Neural cell (in vitro differentiated cells): ENCODE measurements around the gene ATAD2B. TPM values are rescaled to one million over a fixed set of nuclear protein-coding genes. Genes with fewer than 3 reads are reported as not detected.

Experiments used
- H2AFZ ChIP-seq: fragments of 200-600, 300-800 bp; sonication (generic), shearing (Covaris generic); 2 replicates; pipeline ENCODE4 v1.6.0; 2014; ENCODE audit warnings: low read depth, mild to moderate bottlenecking, antibody characterized with exemption, low read length, moderate library complexity
- H3F3A ChIP-seq: fragments of 200-600 bp; shearing (Covaris generic); 2 replicates; pipeline ENCODE4 v1.6.1; 2016; ENCODE audit warnings: mild to moderate bottlenecking, moderate library complexity, mixed read lengths, antibody characterized with exemption, low read length; ENCODE audit not compliant: insufficient read depth, poor library complexity, severe bottlenecking
- H3K27ac ChIP-seq: fragments of 200-600, 300-800 bp; sonication (generic), shearing (Covaris generic); 2 replicates; pipeline ENCODE4 v1.5.1; 2014; ENCODE audit warnings: mild to moderate bottlenecking, low read length, moderate library complexity
- H3K27me3 ChIP-seq: fragments of 300-800, 200-600 bp; sonication (generic), shearing (Covaris generic); 2 replicates; pipeline ENCODE4 v1.6.0; 2014; ENCODE audit warnings: mild to moderate bottlenecking, low read depth, low read length, moderate library complexity; ENCODE audit not compliant: insufficient read depth
- H3K36me3 ChIP-seq: fragments of 300-800, 200-600 bp; sonication (generic), shearing (Covaris generic); 2 replicates; pipeline ENCODE4 v1.5.1; 2014; ENCODE audit warnings: mild to moderate bottlenecking, antibody characterized with exemption, low read length, moderate library complexity; ENCODE audit not compliant: insufficient read depth
- H3K4me2 ChIP-seq: fragments of 300-800, 200-600 bp; sonication (generic), shearing (Covaris generic); 2 replicates; pipeline ENCODE4 v1.6.0; 2014; ENCODE audit warnings: mild to moderate bottlenecking, low read length
- H3K4me3 ChIP-seq: fragments of 300-800, 200-600 bp; sonication (generic), shearing (Covaris generic); 2 replicates; pipeline ENCODE4 v1.5.1; 2014; ENCODE audit warnings: mild to moderate bottlenecking, low read length, moderate library complexity
- H3K79me2 ChIP-seq: fragments of 200-600 bp; shearing (Covaris generic); replicated peaks from 2 replicates; pipeline ENCODE4 v1.6.0; 2014; ENCODE audit warnings: mild to moderate bottlenecking, low read length, moderate library complexity; ENCODE audit not compliant: insufficient read depth
- H3K9ac ChIP-seq: fragments of 300-800, 200-600 bp; sonication (generic), shearing (Covaris generic); 2 replicates; pipeline ENCODE4 v1.6.1; 2016; ENCODE audit warnings: mild to moderate bottlenecking, low read length, mixed read lengths
- H3K9me2 ChIP-seq: fragments of 200-600 bp; shearing (Covaris generic); 2 replicates; pipeline ENCODE4 v1.6.1; 2016; ENCODE audit warnings: mild to moderate bottlenecking, low read length, mixed read lengths; ENCODE audit not compliant: insufficient read depth
- H3K9me3 ChIP-seq: fragments of 200-600, 300-800 bp; sonication (generic), shearing (Covaris generic); 2 replicates; pipeline ENCODE4 v1.6.1; 2016; ENCODE audit warnings: mild to moderate bottlenecking, mixed run types, low read length, moderate library complexity, mixed read lengths
- H4K20me1 ChIP-seq: fragments of 200-600 bp; shearing (Covaris generic); 2 replicates; pipeline ENCODE4 v1.6.1; 2016; ENCODE audit warnings: mild to moderate bottlenecking, mixed run types; ENCODE audit not compliant: insufficient read depth
- EP300 ChIP-seq: fragments of 450-650 bp; conservative IDR thresholded peaks from 2 replicates; pipeline ENCODE4 v1.6.1; 2014; ENCODE audit warnings: antibody characterized with exemption, mild to moderate bottlenecking, moderate library complexity; ENCODE audit not compliant: poor library complexity, severe bottlenecking
- EZH2 ChIP-seq: fragments of 200-600, 300-800 bp; shearing (Covaris generic), sonication (generic); IDR thresholded peaks from 2 replicates; pipeline ENCODE4 v1.6.1; 2014; ENCODE audit warnings: antibody characterized with exemption, low read length, borderline replicate concordance, mild to moderate bottlenecking; ENCODE audit not compliant: insufficient read depth, poor library complexity, severe bottlenecking
- MXI1 ChIP-seq: fragments of 450-650 bp; conservative IDR thresholded peaks from 2 replicates; pipeline ENCODE4 v1.6.1; 2014; ENCODE audit warnings: antibody characterized with exemption, mild to moderate bottlenecking; ENCODE audit not compliant: poor library complexity, severe bottlenecking
- POLR2AphosphoS5 ChIP-seq: IDR thresholded peaks from 2 replicates; pipeline ENCODE4 v1.6.1; 2012
- RAD21 ChIP-seq: fragments of 450-650 bp; conservative IDR thresholded peaks from 2 replicates; pipeline ENCODE4 v1.6.1; 2014; ENCODE audit warnings: antibody characterized with exemption, mild to moderate bottlenecking, moderate library complexity
- SMC3 ChIP-seq: fragments of 450-650 bp; conservative IDR thresholded peaks from 2 replicates; pipeline ENCODE4 v1.6.1; 2014; ENCODE audit warnings: antibody characterized with exemption, mild to moderate bottlenecking, moderate library complexity; ENCODE audit not compliant: poor library complexity
- TAF1 ChIP-seq: IDR thresholded peaks from 2 replicates; pipeline ENCODE4 v1.6.1; 2012; ENCODE audit warnings: low read depth
- polyA plus RNA-seq: library from polyadenylated mRNA; depleted of rRNA; stranded (reverse); fragments of >200 nt; gene quantifications from 2 replicates; pipeline ENCODE4 v1.2.3, GENCODE V29; 2014
- TF ChIP-seq, protein P1 (sequence below): IDR thresholded peaks from 2 replicates; pipeline ENCODE4 v1.6.1; 2012; ENCODE audit warnings: borderline replicate concordance
- TF ChIP-seq, protein P2 (sequence below): fragments of 450-650 bp; IDR thresholded peaks from 2 replicates; pipeline ENCODE4 v1.5.1; 2014; ENCODE audit warnings: antibody characterized with exemption, mild to moderate bottlenecking, moderate library complexity; ENCODE audit not compliant: poor library complexity, severe bottlenecking

The ATAD2B gene
- polyA plus RNA-seq, 1 donor from 2014 or later, result 37.6 TPM

- Histone ChIP-seq H3K36me3 (peaks cover 6% of the 10 kb centered on the region), H3K9me2 (no peaks in the 10 kb centered on the region), H3F3A (no peaks in the 10 kb centered on the region), H4K20me1 (no peaks in the 10 kb centered on the region), H3K27me3 (no peaks in the 10 kb centered on the region), H3K4me2 (no peak overlapping the region), H3K4me3 (no peak overlapping the region), H2AFZ (no peak overlapping the region), H3K9me3 (no peaks in the 10 kb centered on the region), H3K9ac (no peak overlapping the region), H3K79me2 (no peaks in the 10 kb centered on the region), H3K27ac (no peak overlapping the region)
- no peak for TF ChIP-seq MXI1
- no peak for TF ChIP-seq POLR2AphosphoS5
- TF ChIP-seq EP300, result no peak
- no peak for TF ChIP-seq TAF1
- TF ChIP-seq, protein P1, sequence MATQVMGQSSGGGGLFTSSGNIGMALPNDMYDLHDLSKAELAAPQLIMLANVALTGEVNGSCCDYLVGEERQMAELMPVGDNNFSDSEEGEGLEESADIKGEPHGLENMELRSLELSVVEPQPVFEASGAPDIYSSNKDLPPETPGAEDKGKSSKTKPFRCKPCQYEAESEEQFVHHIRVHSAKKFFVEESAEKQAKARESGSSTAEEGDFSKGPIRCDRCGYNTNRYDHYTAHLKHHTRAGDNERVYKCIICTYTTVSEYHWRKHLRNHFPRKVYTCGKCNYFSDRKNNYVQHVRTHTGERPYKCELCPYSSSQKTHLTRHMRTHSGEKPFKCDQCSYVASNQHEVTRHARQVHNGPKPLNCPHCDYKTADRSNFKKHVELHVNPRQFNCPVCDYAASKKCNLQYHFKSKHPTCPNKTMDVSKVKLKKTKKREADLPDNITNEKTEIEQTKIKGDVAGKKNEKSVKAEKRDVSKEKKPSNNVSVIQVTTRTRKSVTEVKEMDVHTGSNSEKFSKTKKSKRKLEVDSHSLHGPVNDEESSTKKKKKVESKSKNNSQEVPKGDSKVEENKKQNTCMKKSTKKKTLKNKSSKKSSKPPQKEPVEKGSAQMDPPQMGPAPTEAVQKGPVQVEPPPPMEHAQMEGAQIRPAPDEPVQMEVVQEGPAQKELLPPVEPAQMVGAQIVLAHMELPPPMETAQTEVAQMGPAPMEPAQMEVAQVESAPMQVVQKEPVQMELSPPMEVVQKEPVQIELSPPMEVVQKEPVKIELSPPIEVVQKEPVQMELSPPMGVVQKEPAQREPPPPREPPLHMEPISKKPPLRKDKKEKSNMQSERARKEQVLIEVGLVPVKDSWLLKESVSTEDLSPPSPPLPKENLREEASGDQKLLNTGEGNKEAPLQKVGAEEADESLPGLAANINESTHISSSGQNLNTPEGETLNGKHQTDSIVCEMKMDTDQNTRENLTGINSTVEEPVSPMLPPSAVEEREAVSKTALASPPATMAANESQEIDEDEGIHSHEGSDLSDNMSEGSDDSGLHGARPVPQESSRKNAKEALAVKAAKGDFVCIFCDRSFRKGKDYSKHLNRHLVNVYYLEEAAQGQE, result no peak
- no peak for TF ChIP-seq EZH2
- TF ChIP-seq SMC3, result no peak
- TF ChIP-seq RAD21, result no peak
Observed at GRCh38 chr2:23776021-23776420, 150.9 kb downstream of the ATAD2B start.

DNA sequence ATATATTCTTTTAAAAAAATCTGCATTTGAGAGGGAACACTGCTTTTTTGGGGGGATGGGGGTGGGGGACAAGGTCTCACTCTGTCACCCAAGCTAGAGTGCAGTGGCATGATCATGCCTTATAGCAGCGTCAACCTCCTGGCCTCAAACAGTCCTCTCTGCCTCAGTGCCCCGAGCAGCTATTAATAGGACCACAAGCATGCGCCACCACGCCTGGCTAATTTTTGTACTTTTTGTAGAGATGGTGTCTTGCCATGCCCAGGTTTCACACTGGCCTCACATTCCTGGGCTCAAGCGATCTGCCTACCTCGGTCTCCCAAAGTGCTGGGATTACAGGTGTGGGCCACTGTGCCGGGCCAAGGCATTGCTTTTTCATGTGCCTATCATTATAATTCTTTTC lies 154.2 kb downstream of the ATAD2B start:
- Histone ChIP-seq H3K4me3 (no peak overlapping the region), H3K9me3 (no peaks in the 10 kb centered on the region), H3K36me3 (peaks cover 6% of the 10 kb centered on the region), H3K9me2 (no peaks in the 10 kb centered on the region), H3K9ac (no peak overlapping the region), H3K79me2 (no peaks in the 10 kb centered on the region), H4K20me1 (no peaks in the 10 kb centered on the region), H3K27me3 (no peaks in the 10 kb centered on the region), H3F3A (no peaks in the 10 kb centered on the region), H3K4me2 (no peak overlapping the region), H2AFZ (no peak overlapping the region), H3K27ac (no peak overlapping the region)
- TF ChIP-seq TAF1 (no peak), SMC3 (no peak), MXI1 (no peak), EP300 (no peak), RAD21 (no peak), EZH2 (no peak), POLR2AphosphoS5 (no peak)
- TF ChIP-seq, protein P2, sequence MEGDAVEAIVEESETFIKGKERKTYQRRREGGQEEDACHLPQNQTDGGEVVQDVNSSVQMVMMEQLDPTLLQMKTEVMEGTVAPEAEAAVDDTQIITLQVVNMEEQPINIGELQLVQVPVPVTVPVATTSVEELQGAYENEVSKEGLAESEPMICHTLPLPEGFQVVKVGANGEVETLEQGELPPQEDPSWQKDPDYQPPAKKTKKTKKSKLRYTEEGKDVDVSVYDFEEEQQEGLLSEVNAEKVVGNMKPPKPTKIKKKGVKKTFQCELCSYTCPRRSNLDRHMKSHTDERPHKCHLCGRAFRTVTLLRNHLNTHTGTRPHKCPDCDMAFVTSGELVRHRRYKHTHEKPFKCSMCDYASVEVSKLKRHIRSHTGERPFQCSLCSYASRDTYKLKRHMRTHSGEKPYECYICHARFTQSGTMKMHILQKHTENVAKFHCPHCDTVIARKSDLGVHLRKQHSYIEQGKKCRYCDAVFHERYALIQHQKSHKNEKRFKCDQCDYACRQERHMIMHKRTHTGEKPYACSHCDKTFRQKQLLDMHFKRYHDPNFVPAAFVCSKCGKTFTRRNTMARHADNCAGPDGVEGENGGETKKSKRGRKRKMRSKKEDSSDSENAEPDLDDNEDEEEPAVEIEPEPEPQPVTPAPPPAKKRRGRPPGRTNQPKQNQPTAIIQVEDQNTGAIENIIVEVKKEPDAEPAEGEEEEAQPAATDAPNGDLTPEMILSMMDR, result no peak
- TF ChIP-seq, protein P1, result no peak
